H1 (cell line): ENCODE data around the gene CACNA1E. TPM values are rescaled to one million over a fixed set of nuclear protein-coding genes. Genes with fewer than 3 reads are reported as not detected.

Source experiments
- CHD2 ChIP-seq: IDR thresholded peaks from 2 replicates; pipeline ENCODE4 v1.6.1; 2012; ENCODE audit warnings: low read length, improper control_type of control experiment
- polyA plus RNA-seq, 7 experiments: library from polyadenylated mRNA; depleted of rRNA in 3 of 7; stranded (reverse) in 5 of 7; unstranded in 2 of 7; fragments of >200 nt in 5 of 7; fragments of 200-250 nt in 2 of 7; gene quantifications; 1 replicate in 5 of 7; 2 replicates in 1 of 7; 4 replicates in 1 of 7; pipeline versions ENCODE4 v1.2.1 to v1.2.3, GENCODE V29; 2011 to 2013; ENCODE audit warnings: missing spikeins in 2 of 7, mixed read lengths in 2 of 7
- total RNA-seq: library from RNA; stranded (reverse); fragmentation: NEBNext Ultra II Directional; extraction: Animal tissue kit (Norgen Biotek cat#: 25700); gene quantifications from 2 replicates; pipeline ENCODE4 v1.2.1, GENCODE V29; 2021

CACNA1E gene
- total and polyA plus RNA-seq, 2 of the 8 experiments (the other 6 are each of a cell fraction or from before 2014, with no cell fraction given), result 0.98 to 1.3 TPM

GRCh38 chr1:181655756-181656155 is 172.4 kb downstream of the CACNA1E start (continued):
- no peak for TF ChIP-seq CHD2
